GM18907 (cell line): Measurements from ENCODE around the gene MYDGF.
A peak's percentile ranks its signal among the peaks of the same experiment; 100 is the strongest.

Experiments used
- ATAC-seq: cut with Tn5 transposase; IDR thresholded peaks from one replicate; pipeline ENCODE4 v1.9.1; 2021; ENCODE audit warnings: mild to moderate bottlenecking, moderate library complexity; ENCODE audit not compliant: unreplicated experiment

MYDGF gene

DNA sequence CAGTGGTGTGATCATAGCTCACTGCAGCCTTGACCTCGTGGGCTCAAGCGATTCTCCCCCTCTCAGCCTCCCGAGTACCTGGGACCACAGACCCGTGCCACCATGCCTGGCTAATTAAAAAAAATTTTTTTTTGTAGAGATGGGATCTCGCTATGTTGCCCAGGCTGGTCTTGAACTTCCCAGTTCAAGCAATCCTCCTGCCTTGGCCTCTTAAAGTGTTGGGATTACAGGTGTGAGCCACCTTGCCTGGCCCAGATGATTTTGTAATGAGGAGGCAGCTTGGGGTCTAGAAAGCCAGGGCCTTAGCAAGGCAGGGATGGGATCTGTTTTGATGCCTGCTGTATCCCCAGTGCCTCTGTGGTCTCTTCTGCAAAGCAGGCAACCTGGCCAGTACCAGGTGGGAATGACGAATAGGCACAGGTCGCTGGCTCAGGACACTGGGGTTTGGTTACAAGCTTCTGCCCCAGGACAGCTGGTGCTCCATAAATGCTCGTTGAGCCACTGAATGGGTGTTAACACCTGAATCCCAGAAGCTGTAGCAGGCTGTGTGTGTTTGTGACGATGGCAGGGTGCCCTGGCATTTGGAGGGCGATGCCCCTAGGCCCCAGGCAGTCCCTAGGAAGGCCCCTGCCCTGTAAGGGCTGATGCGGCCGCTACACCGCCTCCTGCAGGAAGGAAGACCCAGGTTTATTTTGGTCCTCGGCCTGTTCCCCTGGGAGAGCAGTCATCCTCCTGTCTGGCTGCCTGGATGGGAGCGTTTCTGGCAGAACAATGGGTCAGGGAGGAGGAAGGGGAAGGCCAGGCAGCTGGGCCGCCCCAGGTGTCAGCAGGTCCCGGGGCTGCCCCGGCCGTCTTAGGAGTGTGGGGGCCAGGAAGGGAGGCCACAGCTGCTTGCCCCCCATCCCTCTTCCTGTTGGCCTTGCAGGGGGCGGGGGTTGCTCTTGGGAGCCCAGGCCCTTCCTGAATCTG, 22.2 kb downstream of the MYDGF start:
- ATAC-seq = no peak

DNA sequence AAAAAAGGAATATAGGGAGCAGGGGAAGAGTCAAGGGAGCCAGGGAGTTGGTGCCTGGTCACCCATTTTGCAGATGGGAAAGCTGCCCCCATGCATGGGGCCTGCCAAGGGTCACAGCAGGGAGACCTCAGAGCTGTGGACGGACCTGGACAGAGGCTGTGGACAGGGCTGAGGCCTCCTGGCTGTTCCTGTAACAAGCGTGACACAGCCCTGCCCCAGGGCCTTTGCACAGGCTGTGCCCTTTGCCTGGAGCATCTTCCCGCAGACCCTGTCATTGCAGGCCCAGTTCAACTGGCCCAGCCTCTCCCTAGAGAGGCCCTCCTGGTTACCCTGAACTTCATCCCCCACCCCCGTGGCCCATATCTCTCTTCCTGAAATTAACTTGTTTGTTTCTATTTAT, 24.4 kb downstream of the MYDGF start:
- ATAC-seq = no peak

DNA sequence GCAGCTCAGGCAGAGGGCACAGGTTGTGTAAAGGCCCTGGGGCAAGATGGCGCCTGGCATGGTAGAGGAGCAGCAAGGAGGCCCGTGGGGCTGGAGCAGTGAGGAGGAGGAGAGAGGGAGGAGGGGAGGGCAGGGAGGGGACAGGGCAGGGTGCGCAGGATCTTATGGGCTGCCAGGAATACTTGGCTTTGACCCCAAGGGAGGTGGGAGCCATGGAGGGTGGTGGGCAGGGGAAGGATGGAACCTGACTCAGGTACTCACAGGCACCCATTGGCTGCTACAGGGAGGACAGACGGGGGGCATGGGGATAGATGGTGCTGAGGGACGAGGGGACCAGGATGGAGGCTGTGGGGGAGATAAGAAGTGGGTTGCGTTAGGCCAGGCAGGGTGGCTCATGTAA, 27.5 kb downstream of the MYDGF start:
- no peak for ATAC-seq

DNA sequence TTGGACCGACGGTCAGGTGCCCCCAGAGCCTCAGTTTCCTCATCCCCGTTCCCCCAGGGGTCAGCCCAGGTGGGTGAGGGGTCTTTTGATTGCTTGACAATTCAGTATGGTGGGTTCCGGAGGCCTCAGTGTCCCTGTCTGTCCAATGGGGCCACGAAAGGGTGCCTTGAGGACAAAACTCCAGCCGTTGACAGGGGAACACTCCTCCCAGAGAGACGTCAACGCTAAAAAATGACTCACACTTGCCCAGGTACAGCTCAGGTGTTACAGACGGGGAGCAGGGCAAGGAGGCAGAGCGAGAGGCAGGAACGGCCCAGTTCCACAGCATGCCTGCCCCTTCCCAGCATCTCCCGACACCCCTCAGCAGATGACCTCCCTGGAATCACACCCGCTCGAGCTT, 29.0 kb downstream of the MYDGF start:
- ATAC-seq = no peak

DNA sequence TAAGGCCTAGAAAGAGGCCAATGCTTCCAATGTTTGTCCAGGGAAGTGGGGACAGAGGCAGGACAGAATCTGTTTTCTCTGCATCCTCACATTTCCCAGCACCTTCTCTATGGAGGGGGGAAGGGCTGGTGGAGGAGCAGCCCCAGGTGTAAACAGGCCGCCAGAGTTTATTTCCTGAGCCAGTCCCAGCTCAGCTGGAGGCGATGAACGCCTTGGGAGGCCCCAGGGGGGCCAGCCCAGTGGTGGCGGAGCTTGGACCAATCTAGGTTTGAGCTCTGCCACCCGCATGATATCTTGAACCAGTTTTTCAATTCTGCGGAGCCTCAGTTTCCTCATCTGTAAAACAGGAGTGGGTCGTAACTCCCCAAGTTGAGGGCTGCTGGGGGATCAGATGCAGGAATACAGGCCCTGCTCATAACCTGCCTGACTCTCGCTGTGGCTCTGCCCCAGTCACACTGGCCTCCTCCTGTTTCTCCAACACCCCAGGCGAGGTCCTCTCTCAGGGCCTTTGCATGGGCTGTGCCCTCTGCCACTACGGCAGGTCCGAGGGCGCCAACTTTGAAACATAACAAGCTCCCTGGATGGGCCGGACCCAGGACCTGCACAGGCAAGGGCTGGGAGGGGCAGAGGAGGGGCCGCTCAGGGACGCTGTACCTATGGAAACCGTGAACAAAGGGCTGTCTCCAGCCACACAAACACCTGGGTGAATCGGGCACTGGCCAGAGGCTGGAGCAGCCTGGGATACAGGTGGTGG, 29.7 kb downstream of the MYDGF start:
- no peak for ATAC-seq

DNA sequence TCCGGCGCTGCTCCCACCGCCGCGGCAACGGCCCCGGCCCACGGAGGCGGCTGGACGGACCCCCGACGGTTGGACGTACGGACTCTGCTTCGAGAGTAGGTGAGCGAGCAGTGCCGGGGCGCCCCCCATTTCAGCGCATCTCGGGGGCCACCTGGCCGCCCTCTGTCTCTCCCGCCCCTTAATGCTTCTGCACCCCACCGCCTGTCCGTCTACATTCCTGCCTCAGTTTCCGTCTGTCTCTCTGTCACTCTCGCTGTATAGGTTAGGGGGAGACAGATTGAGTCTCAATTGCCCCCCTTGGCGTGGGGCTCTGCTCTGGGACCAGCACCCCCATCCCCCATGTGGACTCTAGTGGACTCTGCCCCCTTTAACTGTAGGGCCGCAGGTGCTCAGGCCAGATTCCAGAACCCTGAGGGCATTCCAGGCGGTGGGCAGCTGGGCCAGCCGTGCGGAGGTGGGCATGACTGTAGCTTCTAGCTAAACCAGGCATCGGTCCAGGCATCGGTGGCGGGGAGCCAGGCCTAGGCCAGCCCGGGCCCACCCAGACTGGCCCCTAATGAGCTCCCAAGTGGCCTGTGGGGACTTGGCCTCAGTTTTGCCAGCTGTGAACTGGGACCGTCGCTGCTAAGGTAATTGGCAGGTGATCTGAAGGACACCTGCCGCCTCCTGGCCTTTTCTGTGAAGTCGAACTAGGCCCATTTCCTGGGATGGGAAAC, 30.5 kb downstream of the MYDGF start:
- peak; percentile 19 for ATAC-seq

DNA sequence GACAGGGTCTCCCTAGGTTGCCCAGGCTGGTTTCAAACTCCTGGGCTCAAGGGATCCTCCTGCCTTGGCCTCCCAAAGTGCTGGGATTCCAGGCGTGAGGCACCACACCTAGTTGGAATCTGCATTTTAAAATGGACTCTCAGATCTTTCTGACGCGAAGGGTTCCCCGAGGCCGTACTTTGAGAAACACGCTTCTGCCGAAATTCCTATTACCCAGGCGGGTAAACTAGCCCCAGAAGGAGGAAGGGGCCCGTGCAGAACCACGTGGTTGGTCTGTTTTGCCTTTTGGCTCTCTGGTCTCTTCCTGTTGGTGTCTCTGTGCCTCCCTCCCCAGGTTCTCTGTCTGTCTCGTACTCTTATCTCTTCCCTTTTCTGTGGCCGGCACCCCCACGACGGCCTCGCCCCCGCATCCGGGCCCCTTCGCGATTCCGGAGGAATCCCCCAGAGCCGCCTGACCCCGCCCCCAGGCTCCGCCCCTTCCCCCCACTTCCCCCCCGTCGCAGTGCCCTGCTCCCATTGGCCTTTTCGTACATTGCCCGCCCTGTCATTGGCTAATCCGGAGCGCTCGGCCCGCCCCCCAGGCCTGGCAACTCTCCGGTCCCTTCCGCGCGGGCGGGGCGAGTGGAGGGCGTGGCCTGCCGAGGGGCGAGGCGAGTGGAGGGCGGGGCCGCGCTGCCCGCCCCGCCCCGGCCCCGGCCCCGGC, 31.2 kb downstream of the MYDGF start, which contains the start of gene TNFAIP8L1:
TSS of gene TNFAIP8L1 (plus strand) at position 689 of the 703 bp plus-strand sequence. CDS start 12,354 bp downstream, outside the sequence.
- peak; percentile 72 for ATAC-seq

DNA sequence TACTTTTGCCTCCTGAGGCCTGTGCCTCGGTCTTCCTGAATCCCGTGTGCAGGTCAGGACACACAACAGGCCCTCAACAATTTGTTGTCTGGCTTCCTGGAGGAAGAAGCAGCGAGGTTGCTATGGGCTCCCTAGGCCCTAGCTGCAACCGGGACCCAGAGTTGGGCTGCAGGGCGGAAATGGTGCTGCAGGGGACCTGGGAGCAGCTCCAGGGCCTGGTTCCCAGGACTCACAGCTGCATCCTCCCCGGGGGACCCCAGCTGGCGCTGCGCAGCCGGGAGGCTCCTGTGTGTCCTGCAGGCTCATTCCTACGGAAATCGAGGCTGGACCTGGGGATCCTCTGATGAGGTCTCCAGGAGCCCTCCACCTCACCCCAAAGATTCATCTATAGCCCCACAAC, 31.8 kb downstream of the MYDGF start:
- no peak for ATAC-seq

DNA sequence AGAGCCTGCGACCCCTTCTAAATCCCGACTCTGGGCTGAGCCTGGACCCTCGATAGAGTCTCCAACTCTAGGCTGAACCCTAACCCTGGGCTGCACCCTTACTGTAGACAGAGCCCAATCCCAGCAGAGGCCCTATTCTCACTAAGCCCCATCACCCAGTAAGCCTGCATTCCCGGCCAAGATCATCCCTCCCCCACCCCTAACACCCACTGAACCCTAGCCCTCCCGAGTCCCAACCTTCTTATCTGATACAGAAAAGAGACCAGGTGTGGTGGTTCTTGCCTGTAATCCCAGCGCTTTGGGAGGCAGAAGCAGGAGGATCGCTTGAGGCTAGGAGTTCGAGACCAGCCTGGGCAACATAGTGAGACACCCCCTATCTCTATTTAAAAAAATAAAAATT, 33.4 kb downstream of the MYDGF start:
- no peak for ATAC-seq

DNA sequence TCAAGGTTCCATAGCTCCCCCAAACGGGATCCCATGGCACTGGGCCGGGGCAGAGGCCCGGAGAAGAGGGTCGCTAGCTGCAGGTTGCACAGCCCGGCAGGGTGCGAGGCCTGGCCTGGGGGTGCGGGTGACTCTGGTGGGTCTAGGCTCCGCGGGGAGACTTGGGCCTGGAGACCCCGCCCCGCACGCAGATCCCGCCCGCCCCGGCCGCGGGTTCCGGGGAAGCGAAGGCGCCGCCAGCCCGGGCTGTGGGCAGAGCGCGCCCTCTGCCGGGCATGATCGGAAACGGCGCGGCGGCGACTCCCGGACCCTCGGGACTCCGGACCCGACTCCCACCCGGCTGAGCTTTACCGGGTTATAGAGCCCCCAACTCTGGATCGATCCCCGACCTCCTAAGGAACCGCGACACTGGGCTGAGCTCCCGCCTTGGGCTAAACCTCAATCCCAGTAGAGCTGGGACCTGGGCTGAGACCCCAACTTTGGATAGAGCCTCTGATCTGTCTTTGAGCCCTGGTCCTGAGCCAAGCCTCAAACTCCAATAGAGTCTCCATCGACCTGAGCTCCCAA, 33.9 kb downstream of the MYDGF start:
- ATAC-seq = no peak

DNA sequence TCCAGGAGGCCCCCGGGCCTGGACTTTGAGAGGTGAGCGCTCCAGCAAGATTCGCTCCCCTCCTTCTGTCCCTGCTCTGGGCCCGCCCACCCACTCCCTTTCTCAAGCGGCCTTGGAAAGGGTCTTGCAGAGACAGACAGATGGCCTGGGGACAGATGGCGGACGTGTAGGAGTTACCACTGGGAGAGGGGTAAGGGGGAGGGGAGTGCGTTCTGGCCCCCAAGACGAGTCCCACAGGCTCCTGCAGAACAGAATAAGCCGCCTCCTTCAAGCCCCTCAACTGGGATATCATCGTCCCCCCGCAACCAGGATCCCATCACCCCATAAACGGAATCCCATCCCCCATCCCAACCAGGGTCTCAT, 34.4 kb downstream of the MYDGF start:
- no peak for ATAC-seq

DNA sequence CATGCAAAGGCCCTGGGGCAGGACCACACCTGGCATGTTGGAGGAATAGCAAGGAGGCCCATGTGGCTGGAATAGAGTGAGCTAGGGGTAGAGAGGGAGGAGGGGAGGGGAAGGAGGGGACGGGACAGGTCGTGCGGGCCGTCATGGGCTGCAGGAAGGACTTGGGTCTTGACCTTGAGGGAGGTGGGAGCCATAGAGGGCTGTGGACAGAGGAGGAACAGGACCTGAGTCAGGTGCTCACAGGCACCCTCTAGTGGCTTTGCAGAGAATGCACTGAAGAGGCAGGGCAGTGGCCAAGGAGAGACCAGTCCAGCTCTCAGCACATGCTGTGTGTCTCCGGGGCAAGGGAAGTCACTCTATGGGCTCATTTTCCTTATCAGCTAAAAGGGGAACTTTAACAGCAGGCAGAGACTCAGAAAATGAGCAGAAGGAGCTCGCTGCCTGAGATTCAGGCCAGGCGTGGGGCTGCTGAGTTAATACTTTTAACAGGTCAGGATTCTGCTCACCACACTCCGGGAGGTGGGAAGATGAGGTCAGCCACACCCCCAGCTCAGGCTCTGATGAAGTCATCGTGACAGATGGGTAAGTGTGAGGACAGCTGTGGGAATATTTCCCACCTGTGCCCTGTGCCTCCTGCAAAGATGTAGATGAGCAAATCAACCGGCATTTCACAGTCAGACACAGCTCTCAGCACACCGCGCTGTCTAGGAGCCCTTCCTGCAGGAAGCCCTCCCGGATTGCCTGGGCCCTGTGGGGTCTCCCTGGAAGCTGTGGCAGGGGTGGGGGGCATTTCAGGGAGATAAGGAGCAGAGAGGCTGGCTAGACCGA, 36.8 kb downstream of the MYDGF start:
- ATAC-seq = no peak

DNA sequence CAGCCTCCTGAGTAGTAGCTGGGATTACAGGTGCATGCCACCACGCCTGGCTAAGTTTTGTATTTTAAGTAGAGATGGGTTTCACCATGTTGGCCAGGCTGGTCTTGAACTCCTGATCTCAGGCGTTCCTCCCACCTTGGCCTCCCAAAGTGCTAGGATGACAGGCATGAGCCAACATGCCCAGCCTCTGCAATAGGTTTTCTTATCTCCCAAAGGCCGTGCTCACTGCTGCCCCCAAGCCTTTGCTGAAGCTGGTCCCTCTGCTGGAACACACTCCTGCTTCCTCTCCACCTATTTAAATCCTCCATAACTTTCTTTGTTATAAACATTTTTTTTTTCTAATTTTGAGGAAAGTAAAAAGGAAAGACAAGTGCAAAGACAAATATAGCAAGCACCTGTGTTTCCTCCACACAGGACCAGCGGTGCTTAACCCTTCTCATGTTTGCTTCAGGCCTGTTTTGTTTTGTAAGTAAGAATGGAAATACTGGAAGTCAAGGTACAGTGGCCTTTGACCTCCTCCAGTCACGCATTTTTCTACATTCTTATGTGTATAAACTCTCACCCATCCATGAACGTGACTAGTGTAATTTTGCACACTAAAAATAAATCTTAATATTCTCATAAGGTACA, 45.3 kb downstream of the MYDGF start:
- no peak for ATAC-seq

DNA sequence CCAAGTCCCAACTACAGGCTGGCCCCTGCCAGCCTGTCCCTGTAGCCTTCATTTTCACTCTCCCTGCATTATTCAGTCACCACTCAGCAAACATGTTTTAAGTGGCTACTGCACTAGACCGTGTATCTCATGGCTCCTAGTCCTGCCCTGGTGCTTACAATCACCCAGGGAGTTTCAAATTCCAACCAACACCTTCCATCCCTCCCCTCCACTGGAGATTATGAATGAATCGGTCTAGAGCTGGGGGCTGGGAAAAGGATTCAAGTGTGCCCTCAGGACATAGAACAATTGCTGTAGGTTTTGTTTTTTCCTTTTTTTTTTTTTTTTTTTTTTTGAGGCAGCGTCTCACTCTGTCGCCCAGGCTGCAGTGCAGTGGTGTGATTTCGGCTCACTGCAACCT, 45.8 kb downstream of the MYDGF start:
- ATAC-seq = no peak

DNA sequence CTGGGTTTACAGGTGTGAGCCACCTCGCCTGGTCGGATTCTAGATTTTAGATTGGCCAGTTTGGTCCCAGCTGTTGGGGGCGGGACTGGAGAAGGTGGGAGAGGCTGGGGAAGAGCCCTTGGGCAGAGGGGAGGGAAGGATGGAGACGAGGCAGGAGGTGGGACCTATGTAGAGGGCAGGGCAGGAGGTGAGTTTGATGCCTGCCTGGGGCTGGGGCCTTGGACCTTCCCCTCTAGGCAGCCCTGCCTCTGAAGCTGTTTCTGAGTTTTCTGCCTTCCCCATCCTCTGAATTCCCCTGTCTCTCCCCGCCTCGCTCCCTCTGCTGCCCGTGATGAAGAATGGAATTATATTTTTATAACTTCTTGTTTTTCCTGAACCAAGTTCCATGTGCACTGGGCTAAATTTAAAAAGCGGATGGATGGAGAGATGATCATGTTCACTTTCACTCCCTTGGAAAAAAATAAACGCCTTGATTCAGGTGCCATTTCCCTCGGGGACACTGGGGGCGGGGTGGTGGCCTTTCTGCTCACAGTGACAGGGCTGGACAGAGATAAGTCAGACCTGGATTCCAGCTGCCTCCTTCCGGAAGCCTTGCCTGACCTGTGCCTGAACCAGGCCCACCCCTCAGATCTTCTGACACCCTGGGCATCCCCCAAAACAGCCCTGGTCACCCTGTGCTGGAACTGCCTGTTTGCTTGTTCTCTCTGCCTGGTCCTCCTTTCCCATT, 47.3 kb downstream of the MYDGF start:
- ATAC-seq = no peak

DNA sequence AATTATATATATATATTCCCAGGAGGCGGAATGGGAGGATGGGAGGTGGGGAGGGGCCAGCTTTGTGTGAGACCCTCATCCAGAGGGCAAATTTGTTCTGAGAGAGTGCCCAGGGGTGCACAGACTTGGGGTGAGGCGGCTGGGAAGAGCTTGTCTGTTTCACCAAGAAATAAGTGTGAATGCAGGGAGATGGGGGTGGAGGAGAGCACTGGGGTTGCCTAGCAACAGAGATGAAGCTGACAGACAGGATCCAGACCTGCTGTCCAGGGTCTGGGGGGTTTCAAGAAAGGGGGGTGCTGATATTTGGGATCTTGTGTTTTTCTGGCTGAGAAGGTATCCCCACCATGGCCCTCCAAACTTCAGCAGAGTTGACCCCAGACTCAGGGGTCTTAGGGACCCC, 49.5 kb downstream of the MYDGF start:
- no peak for ATAC-seq

DNA sequence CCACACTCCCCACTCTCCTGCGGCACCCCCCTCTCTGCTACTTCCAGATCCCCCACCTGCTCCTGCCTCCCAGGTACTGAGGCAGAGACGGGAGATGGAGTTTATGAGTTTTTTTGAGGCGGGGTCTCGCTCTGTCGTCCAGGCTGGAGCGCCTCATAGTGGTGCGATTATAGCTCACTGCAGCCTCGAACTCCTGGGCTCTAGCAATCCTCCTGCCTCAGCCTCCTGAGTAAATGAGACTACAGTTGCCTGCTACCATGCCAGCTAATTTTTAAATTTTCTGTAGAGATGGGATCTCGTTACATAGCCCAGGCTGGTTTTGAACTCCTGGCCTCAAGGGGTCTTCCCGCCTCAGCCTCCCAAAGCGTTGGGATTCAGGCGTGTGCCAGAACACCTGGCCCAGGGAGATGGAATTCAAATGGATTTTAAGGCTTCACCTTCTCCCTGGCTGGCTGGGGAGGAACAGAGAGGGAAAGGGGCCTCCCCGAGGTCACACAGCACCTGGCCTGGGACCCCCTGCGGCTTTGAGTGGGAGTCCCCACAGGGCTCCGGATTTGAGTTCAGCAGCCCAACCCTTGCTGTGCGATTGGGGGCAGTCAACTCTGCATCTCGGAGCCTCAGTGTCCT, 50.4 kb downstream of the MYDGF start:
- no peak for ATAC-seq

DNA sequence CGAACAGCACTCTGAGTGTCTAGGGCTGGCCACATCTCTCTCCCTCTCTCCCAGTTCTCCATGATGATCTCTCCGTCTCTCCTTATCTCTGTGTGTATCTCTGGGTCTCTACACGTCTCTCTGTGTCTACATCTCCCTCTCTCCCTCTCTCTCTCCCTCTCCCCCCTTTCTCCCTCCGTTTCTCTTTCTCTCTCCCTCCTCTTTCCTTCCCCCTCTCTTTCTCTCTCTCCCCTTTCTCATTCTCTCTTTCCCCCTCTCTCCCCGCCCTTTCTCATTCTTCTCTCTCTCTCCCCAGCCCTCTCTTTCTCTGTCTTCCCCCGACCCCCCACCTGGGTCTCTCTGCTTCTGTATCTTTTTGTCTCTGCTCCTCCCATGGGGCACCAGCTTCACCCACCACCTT, 52.1 kb downstream of the MYDGF start:
- no peak for ATAC-seq
